Karpas-422 (cell line): ENCODE measurements around the gene DENND4C. TPM values are rescaled to one million over a fixed set of nuclear protein-coding genes. Genes with fewer than 3 reads are reported as not detected.

ENCODE experiments used
- DNase-seq: peaks from one replicate; pipeline ENCODE4 v3.0.0-alpha.2; 2015
- H2AFZ ChIP-seq: fragments of 200-600 bp; sonication (generic); 2 replicates; pipeline ENCODE4 v1.6.1; 2014; ENCODE audit warnings: antibody characterized with exemption, low read length, mixed read lengths
- H3K27ac ChIP-seq: fragments of 200-600 bp; sonication (generic); 2 replicates; pipeline ENCODE4 v1.5.1; 2014; ENCODE audit warnings: mild to moderate bottlenecking, low read length, moderate library complexity
- H3K27me3 ChIP-seq: fragments of 200-600 bp; sonication (generic); 2 replicates; pipeline ENCODE4 v1.6.1; 2014; ENCODE audit warnings: low read length, mixed read lengths
- H3K36me3 ChIP-seq: fragments of 200-600 bp; sonication (generic); 2 replicates; pipeline ENCODE4 v1.6.1; 2014; ENCODE audit warnings: low read length, mixed read lengths; ENCODE audit not compliant: insufficient read depth
- H3K4me1 ChIP-seq: fragments of 200-600 bp; sonication (generic); 2 replicates; pipeline ENCODE4 v1.6.1; 2014; ENCODE audit warnings: mild to moderate bottlenecking, low read length, mixed read lengths
- H3K4me2 ChIP-seq: fragments of 200-600 bp; sonication (generic); 2 replicates; pipeline ENCODE4 v1.6.1; 2014; ENCODE audit warnings: low read length, low read depth, mild to moderate bottlenecking; ENCODE audit not compliant: poor library complexity, severe bottlenecking
- H3K4me3 ChIP-seq: fragments of 200-600 bp; sonication (generic); 2 replicates; pipeline ENCODE4 v1.5.1; 2014; ENCODE audit warnings: mild to moderate bottlenecking, antibody characterized with exemption, low read length, mixed read lengths
- H3K79me2 ChIP-seq: fragments of 200-600 bp; sonication (generic); 2 replicates; pipeline ENCODE4 v1.6.1; 2014; ENCODE audit warnings: mild to moderate bottlenecking, low read length, mixed read lengths
- H3K9ac ChIP-seq: fragments of 200-600 bp; sonication (generic); 2 replicates; pipeline ENCODE4 v1.6.0; 2014; ENCODE audit warnings: low read length
- H3K9me2 ChIP-seq: fragments of 200-600 bp; sonication (generic), shearing (Covaris generic); replicated peaks from 2 replicates; pipeline ENCODE4 v1.6.0; 2014; ENCODE audit warnings: mild to moderate bottlenecking, low read length, moderate library complexity; ENCODE audit not compliant: insufficient read depth
- H3K9me3 ChIP-seq: fragments of 300-700, 200-600 bp; sonication (generic); 2 replicates; pipeline ENCODE4 v1.6.1; 2014; ENCODE audit warnings: low read length, mixed read lengths
- H4K20me1 ChIP-seq: fragments of 200-600 bp; sonication (generic); 2 replicates; pipeline ENCODE4 v1.6.1; 2014; ENCODE audit warnings: mild to moderate bottlenecking, antibody characterized with exemption, low read length, low read depth; ENCODE audit not compliant: insufficient read depth
- total RNA-seq: library from RNA; depleted of rRNA; stranded (reverse); fragments of >200 nt; shearing (Covaris generic); gene quantifications from 2 replicates; pipeline ENCODE4 v1.2.3, GENCODE V29; 2014; ENCODE audit warnings: low replicate concordance

DENND4C gene
- total RNA-seq, 1 experiment from 2014 or later: 42.8 TPM

GRCh38 chr9:19371942-19372341 is 141.4 kb downstream of the DENND4C start:
- Histone ChIP-seq H3K9ac (no peak overlapping the region), H3K4me2 (no peak overlapping the region), H3K4me1 (peaks cover 3% of the 10 kb centered on the region), H3K9me3 (no peaks in the 10 kb centered on the region), H3K27ac (no peak overlapping the region), H3K9me2 (no peaks in the 10 kb centered on the region), H3K79me2 (no peaks in the 10 kb centered on the region), H3K4me3 (no peak overlapping the region), H3K27me3 (no peaks in the 10 kb centered on the region), H2AFZ (no peak overlapping the region), H3K36me3 (peaks cover 34% of the 10 kb centered on the region; the same call in 1 of the 2 replicates), H4K20me1 (no peaks in the 10 kb centered on the region)
- peak; percentile 59 for DNase-seq

GRCh38 chr9:19372567-19372966 is 142.1 kb downstream of the DENND4C start:
- peak; percentile 49 for DNase-seq
- no peaks in the 10 kb centered on the region for H4K20me1 ChIP-seq
- no peaks in the 10 kb centered on the region for H3K9me3 ChIP-seq
- peaks cover 2% of the 10 kb centered on the region for H3K4me1 ChIP-seq
- H3K36me3 ChIP-seq: peaks cover 40% of the 10 kb centered on the region
- no peak overlapping the region for H3K4me2 ChIP-seq
- H3K9me2 ChIP-seq: no peaks in the 10 kb centered on the region
- no peaks in the 10 kb centered on the region for H3K27me3 ChIP-seq
- H3K79me2 ChIP-seq: no peaks in the 10 kb centered on the region
- no peak overlapping the region for H3K4me3 ChIP-seq
- H2AFZ ChIP-seq: no peak overlapping the region
- H3K27ac ChIP-seq: no peak overlapping the region
- no peak overlapping the region for H3K9ac ChIP-seq

GRCh38 chr9:19373527-19373926 is 143.0 kb downstream of the DENND4C start:
- no peak overlapping the region for H3K4me3 ChIP-seq
- no peak overlapping the region for H3K27ac ChIP-seq
- H3K4me2 ChIP-seq: no peak overlapping the region
- H3K4me1 ChIP-seq: peaks cover 12% of the 10 kb centered on the region
- peaks cover 7% of the 10 kb centered on the region for H3K79me2 ChIP-seq
- no peaks in the 10 kb centered on the region for H3K9me3 ChIP-seq
- no peak overlapping the region for H3K9ac ChIP-seq
- 0 out of 2 replicates have a peak, but pooled peaks cover 6% of the 10 kb centered on the region for H4K20me1 ChIP-seq
- H3K27me3 ChIP-seq: no peaks in the 10 kb centered on the region
- DNase-seq: no peak
- no peaks in the 10 kb centered on the region for H3K9me2 ChIP-seq
- H2AFZ ChIP-seq: no peak overlapping the region
- peaks cover 50% of the 10 kb centered on the region for H3K36me3 ChIP-seq

- Histone ChIP-seq H3K4me3 (no peak overlapping the region), H3K4me1 (peaks cover 20% of the 10 kb centered on the region), H3K79me2 (peaks cover 22% of the 10 kb centered on the region), H3K4me2 (no peak overlapping the region), H3K36me3 (peaks cover 61% of the 10 kb centered on the region), H3K9me3 (no peaks in the 10 kb centered on the region), H3K27ac (no peak overlapping the region), H3K9me2 (no peaks in the 10 kb centered on the region), H3K27me3 (no peaks in the 10 kb centered on the region), H2AFZ (no peak overlapping the region), H3K9ac (no peak overlapping the region), H4K20me1 (peaks cover 16% of the 10 kb centered on the region; the same call in 1 of the 2 replicates)
- DNase-seq: no peak
Measured at GRCh38 chr9:19375538-19375937, 145.0 kb downstream of the DENND4C start.

GRCh38 chr9:19376931-19377330 is 146.4 kb downstream of the DENND4C start:
- DNase-seq: no peak
- peaks cover 61% of the 10 kb centered on the region for H3K36me3 ChIP-seq
- H3K9me2 ChIP-seq: no peaks in the 10 kb centered on the region
- H4K20me1 ChIP-seq: peaks cover 16% of the 10 kb centered on the region; the same call in 1 of the 2 replicates
- peak overlapping the region; percentile 92 for H3K4me2 ChIP-seq
- H3K4me3 ChIP-seq: no peak overlapping the region
- H3K9me3 ChIP-seq: no peaks in the 10 kb centered on the region
- no peak overlapping the region for H3K27ac ChIP-seq
- peaks cover 26% of the 10 kb centered on the region for H3K79me2 ChIP-seq
- H2AFZ ChIP-seq: no peak overlapping the region
- H3K9ac ChIP-seq: no peak overlapping the region
- peaks cover 27% of the 10 kb centered on the region for H3K4me1 ChIP-seq
- no peaks in the 10 kb centered on the region for H3K27me3 ChIP-seq

GRCh38 chr9:19378164-19378563 is 147.7 kb downstream of the DENND4C start:
- H3K27ac ChIP-seq: peak overlapping the region; percentile 88; the same call in 1 of the 2 replicates
- no peak overlapping the region for H2AFZ ChIP-seq
- peaks cover 61% of the 10 kb centered on the region for H3K36me3 ChIP-seq
- H3K4me3 ChIP-seq: peak overlapping the region; percentile 90
- peak overlapping the region; percentile 94 for H3K9ac ChIP-seq
- H3K9me2 ChIP-seq: no peaks in the 10 kb centered on the region
- peaks cover 16% of the 10 kb centered on the region; the same call in 1 of the 2 replicates for H4K20me1 ChIP-seq
- DNase-seq: no peak
- no peaks in the 10 kb centered on the region for H3K27me3 ChIP-seq
- no peaks in the 10 kb centered on the region for H3K9me3 ChIP-seq
- H3K4me2 ChIP-seq: peak overlapping the region; percentile 92
- H3K4me1 ChIP-seq: peaks cover 27% of the 10 kb centered on the region
- peaks cover 26% of the 10 kb centered on the region for H3K79me2 ChIP-seq

- no peaks in the 10 kb centered on the region for H3K9me3 ChIP-seq
Measured at GRCh38 chr9:19378647-19379046, 148.2 kb downstream of the DENND4C start.

GRCh38 chr9:19379283-19379682 is 148.8 kb downstream of the DENND4C start:
- Histone ChIP-seq H3K79me2 (peaks cover 26% of the 10 kb centered on the region), H3K4me2 (peak overlapping the region; percentile 92), H3K9me2 (no peaks in the 10 kb centered on the region), H3K9ac (peak overlapping the region; percentile 94), H3K27ac (peak overlapping the region; percentile 88), H3K4me1 (peaks cover 27% of the 10 kb centered on the region), H3K9me3 (no peaks in the 10 kb centered on the region), H3K4me3 (peak overlapping the region; percentile 90), H3K27me3 (no peaks in the 10 kb centered on the region), H3K36me3 (peaks cover 52% of the 10 kb centered on the region), H2AFZ (no peak overlapping the region), H4K20me1 (peaks cover 16% of the 10 kb centered on the region; the same call in 1 of the 2 replicates)
- peak; percentile 55 for DNase-seq

More at GRCh38 chr9:19378647-19379046, 148.2 kb downstream of the DENND4C start:
- Histone ChIP-seq H3K4me2 (peak overlapping the region; percentile 92), H3K9ac (peak overlapping the region; percentile 94), H3K27me3 (no peaks in the 10 kb centered on the region), H3K4me3 (peak overlapping the region; percentile 90), H3K9me2 (no peaks in the 10 kb centered on the region), H3K79me2 (peaks cover 26% of the 10 kb centered on the region), H2AFZ (no peak overlapping the region), H3K4me1 (peaks cover 27% of the 10 kb centered on the region), H3K36me3 (peaks cover 59% of the 10 kb centered on the region), H3K27ac (peak overlapping the region; percentile 88), H4K20me1 (peaks cover 16% of the 10 kb centered on the region; the same call in 1 of the 2 replicates)
- no peak for DNase-seq
